GM12875 (cell line): ENCODE measurements around the gene DUSP2.

Source experiments
- H3K4me3 ChIP-seq: one replicate; pipeline ENCODE4 v1.5.1; 2011; ENCODE audit warnings: low read depth, low read length, control low read depth
- TF ChIP-seq, protein P1 (sequence below): IDR thresholded peaks from 2 replicates; pipeline ENCODE4 v1.5.1; 2011; ENCODE audit warnings: low read depth, mild to moderate bottlenecking, control low read depth, inconsistent platforms, low read length, moderate library complexity, borderline replicate concordance; ENCODE audit not compliant: insufficient read depth

DUSP2 gene

DNA sequence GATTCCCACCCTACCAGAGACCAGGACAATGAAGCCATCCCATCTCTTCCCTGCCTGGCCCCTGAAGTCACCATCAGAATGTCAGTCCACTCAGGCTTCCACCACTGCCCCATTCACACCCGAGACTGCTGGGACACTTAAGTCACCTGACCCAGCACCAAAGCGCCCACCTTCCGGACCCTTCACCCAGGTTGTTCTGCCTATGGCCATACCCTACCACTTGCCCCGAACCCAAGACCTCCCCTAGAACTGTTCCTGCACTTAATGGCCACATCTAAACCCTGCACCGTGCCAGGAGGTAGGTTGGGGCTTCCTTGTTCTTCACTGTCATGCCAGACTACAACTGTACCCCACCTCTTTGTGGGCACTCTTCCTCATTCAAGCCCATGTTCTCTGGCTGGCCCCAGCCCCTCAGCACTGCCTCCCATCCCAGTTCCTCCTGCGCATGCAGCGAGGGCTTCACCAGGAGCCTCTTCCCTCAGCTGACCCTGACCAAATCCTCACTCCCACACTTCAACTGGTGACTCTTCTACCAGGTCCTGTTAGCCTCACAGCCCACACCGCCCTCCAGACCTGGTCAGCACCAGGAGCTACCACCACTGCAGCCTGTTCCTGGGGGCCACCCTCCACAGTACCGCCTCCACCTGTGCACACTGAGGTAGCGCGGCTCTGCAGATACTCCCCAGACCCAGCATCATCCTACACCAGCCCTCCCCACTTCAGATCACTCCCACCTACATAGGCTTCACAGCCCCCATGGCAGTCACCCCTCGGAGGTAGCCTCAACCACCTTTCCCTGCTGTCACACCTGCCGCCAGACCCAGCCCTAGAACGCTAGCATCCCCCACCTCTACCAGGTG is 20.6 kb downstream of the DUSP2 start:
- TF ChIP-seq, protein P1, sequence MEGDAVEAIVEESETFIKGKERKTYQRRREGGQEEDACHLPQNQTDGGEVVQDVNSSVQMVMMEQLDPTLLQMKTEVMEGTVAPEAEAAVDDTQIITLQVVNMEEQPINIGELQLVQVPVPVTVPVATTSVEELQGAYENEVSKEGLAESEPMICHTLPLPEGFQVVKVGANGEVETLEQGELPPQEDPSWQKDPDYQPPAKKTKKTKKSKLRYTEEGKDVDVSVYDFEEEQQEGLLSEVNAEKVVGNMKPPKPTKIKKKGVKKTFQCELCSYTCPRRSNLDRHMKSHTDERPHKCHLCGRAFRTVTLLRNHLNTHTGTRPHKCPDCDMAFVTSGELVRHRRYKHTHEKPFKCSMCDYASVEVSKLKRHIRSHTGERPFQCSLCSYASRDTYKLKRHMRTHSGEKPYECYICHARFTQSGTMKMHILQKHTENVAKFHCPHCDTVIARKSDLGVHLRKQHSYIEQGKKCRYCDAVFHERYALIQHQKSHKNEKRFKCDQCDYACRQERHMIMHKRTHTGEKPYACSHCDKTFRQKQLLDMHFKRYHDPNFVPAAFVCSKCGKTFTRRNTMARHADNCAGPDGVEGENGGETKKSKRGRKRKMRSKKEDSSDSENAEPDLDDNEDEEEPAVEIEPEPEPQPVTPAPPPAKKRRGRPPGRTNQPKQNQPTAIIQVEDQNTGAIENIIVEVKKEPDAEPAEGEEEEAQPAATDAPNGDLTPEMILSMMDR: no peak
- H3K4me3 ChIP-seq: no peak overlapping the region

DNA sequence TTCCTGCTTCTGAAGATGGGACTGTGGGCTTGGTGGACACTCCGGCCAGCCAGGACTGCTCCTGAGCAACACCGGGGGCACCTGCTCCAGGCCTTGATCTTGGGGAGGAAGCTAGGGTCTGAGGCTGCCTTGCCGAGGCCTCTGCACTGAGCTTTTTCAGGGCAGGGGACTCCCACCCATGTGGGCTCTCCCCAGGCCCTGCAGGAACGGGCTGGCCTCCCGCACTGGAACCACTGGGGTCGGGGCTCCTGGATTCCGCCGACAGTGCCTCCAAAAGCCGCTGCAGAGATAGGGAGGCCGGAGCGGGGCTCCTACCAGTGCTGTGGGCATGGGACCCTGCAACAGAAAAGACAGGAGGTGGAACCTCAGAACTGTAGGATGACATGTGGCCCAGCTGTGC is 21.3 kb downstream of the DUSP2 start:
- TF ChIP-seq, protein P1: no peak
- H3K4me3 ChIP-seq: no peak overlapping the region

DNA sequence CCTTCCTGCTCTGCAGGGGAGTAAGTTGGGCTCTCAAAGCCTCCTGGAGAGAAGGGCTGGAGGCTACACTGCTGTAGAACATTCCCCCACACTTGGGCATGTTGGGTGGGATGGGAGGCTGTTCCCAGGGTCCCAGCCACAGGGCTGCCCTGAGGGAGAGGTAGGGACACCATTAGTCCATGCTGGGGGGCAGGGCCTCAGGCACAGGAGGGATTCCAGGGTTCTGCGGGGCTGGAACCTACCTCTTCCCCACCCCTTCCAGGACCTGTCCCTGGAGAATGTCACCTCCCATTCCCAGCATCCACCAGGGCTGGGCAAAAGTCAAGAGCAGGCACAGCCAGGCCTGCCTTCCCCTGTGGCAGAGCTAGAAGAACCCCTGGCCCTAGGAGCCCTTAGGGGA is 21.9 kb downstream of the DUSP2 start:
- H3K4me3 ChIP-seq: no peak overlapping the region
- TF ChIP-seq, protein P1: no peak

DNA sequence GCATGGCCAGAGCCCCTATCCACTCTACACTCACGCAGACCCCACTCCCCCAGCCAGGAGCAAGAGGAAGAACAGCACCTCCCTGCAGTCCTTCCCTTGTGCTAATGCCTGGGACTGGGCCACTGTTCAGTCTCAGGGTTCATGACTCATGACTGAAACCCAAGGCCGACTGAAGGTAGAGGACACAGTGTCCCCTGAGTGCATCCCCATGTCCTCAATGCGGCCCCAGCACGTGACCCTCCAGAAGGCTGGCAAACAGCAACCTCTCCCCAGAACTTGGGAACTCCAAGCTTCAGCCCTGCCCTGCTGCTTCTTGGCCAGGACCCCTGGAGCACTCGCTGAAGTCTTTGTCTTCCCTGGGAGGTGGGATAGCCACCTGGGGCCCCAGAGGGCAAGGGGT is 22.8 kb downstream of the DUSP2 start:
- TF ChIP-seq, protein P1: no peak

DNA sequence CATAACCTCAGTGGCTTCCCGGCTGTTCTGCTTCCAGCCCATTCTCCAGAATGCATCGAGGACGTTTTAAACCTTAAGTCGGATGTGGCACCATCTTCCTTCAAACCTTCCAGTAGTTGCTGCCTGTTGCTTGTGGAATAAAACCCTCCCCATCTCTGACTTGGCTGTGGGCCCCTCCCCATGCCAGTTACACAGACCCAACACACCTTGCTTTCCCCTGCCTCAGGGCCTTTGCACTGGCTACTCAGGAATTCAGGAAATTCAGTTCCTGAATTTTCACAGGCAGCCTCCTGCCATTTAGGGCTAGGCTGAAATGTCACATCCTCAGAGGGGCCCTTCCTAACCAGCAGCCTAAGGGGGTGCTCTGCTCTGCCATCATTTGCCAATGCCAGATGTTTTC is 23.8 kb downstream of the DUSP2 start:
- TF ChIP-seq, protein P1: no peak
- H3K4me3 ChIP-seq: no peak overlapping the region

More for the DNA sequence above, 22.8 kb downstream of the DUSP2 start:
- H3K4me3 ChIP-seq: no peak overlapping the region

DNA sequence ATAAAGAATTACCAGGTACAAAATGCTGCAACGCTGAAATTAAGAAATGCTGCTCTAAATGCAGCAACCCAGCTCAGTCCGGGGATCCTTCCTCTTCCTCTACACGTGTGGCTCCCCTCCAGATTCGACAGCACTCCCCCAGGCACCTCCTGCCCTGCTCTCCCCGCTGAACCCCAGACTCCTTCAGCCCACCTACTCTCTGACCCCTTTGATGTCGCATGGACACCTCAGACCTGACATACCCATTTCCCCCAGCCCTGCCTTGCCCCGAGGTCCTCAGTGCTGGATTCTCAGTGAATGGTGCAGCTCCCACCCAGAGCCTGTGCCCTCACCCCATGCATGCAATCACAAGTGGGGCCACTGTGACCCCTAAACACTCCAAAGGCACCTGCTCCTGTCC is 24.2 kb downstream of the DUSP2 start:
- TF ChIP-seq, protein P1: no peak
- H3K4me3 ChIP-seq: no peak overlapping the region

DNA sequence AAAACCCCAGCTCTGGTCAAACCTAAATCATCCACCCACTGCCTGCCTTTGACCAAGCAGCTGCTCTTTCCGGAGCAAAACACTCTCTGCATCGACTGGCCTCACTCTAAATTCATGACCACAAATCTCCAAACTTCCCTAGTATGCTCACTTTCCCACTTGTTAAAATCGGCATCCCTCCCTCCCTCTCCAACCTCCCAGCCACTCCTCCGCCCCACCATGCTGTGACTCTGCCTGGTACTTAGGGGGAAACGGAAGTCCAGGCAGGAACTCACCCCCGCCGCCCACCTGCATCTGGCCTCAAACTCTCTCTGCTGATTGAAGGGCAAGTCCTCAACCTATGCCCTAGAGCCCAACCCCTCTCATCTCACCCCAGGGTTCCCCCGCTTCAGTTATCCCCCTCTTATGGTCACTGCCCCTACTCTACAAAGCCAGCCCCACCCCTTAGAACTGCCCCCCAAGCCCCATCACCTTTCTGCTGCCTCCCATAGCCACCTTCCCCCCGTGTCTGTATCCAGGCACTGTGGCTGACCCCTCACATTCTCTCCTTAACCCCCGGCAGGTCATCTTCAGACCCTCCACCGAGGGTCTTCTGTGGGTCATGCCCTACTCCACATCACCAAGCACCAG is 25.0 kb downstream of the DUSP2 start:
- TF ChIP-seq, protein P1: no peak

More for the DNA sequence above, 25.0 kb downstream of the DUSP2 start:
- H3K4me3 ChIP-seq: no peak overlapping the region
